HEK293 (cell line): ENCODE measurements around the gene RSBN1L.

Experiments
- KLF1 ChIP-seq: fragments of 450-650 bp; formaldehyde crosslinking; IDR thresholded peaks from 2 replicates; pipeline ENCODE4 v1.5.1; 2016; ENCODE audit warnings: missing biosample characterization, missing genetic modification characterization
- YY1 ChIP-seq: fragments of 450-650 bp; formaldehyde crosslinking; IDR thresholded peaks from 2 replicates; pipeline ENCODE4 v1.5.1; 2018; ENCODE audit warnings: missing biosample characterization, missing genetic modification characterization
- ZNF211 ChIP-seq: fragments of 450-650 bp; formaldehyde crosslinking; IDR thresholded peaks from 2 replicates; pipeline ENCODE4 v1.5.1; 2016; ENCODE audit warnings: low read depth, missing biosample characterization, missing genetic modification characterization
- ZNF394 ChIP-seq: fragments of 450-650 bp; formaldehyde crosslinking; IDR thresholded peaks from 2 replicates; pipeline ENCODE4 v1.5.1; 2016; ENCODE audit warnings: missing biosample characterization, missing genetic modification characterization, mild to moderate bottlenecking, moderate library complexity, borderline replicate concordance
- ZNF561 ChIP-seq: fragments of 450-650 bp; IDR thresholded peaks from 2 replicates; pipeline ENCODE4 v1.5.1; 2018; ENCODE audit warnings: missing biosample characterization, missing genetic modification characterization, borderline replicate concordance
- TF ChIP-seq, protein P1 (sequence below): fragments of 450-650 bp; formaldehyde crosslinking; IDR thresholded peaks from 2 replicates; pipeline ENCODE4 v1.5.1; 2016; ENCODE audit warnings: missing biosample characterization, missing genetic modification characterization

GRCh38 chr7:77800730-77801129 lies 104.5 kb downstream of the RSBN1L start:
- TF ChIP-seq, protein P1, sequence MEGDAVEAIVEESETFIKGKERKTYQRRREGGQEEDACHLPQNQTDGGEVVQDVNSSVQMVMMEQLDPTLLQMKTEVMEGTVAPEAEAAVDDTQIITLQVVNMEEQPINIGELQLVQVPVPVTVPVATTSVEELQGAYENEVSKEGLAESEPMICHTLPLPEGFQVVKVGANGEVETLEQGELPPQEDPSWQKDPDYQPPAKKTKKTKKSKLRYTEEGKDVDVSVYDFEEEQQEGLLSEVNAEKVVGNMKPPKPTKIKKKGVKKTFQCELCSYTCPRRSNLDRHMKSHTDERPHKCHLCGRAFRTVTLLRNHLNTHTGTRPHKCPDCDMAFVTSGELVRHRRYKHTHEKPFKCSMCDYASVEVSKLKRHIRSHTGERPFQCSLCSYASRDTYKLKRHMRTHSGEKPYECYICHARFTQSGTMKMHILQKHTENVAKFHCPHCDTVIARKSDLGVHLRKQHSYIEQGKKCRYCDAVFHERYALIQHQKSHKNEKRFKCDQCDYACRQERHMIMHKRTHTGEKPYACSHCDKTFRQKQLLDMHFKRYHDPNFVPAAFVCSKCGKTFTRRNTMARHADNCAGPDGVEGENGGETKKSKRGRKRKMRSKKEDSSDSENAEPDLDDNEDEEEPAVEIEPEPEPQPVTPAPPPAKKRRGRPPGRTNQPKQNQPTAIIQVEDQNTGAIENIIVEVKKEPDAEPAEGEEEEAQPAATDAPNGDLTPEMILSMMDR (tag by site-specific recombination) = no peak
- no peak for TF ChIP-seq YY1 (tag by site-specific recombination)
- no peak for TF ChIP-seq ZNF394
- no peak for TF ChIP-seq ZNF561 (tag by site-specific recombination)
- no peak for TF ChIP-seq KLF1 (tag by site-specific recombination)
- no peak for TF ChIP-seq ZNF211 (tag by site-specific recombination)
